Measurements from ENCODE around the gene FXYD6.
"Not testable (repeated sequence)": the region's sequence is repeated elsewhere in the genome, so short reads cannot be mapped to it uniquely, and the experiment has no call there.

FXYD6 gene

GRCh38 chr11:117869604-117870003, 6.9 kb downstream of the FXYD6 start:
- no peak for DNase-seq (ENCODE audit: low read depth in 2 of 2)

- DNase-seq (ENCODE audit: low read depth in 2 of 2), result no peak
These were observed 7.5 kb downstream of the FXYD6 start for GRCh38 chr11:117868815-117869561.

- no peak for DNase-seq (ENCODE audit: low read depth in 2 of 2)
These were observed 8.4 kb downstream of the FXYD6 start for GRCh38 chr11:117868088-117868487.

GRCh38 chr11:117866526-117866925, 9.9 kb downstream of the FXYD6 start:
- no peak for DNase-seq (ENCODE audit: low read depth in 2 of 2)

- not testable (repeated sequence) for DNase-seq (ENCODE audit: low read depth in 2 of 2)
These were observed 10.9 kb downstream of the FXYD6 start for GRCh38 chr11:117865546-117865945.

- no peak for DNase-seq (ENCODE audit: low read depth in 2 of 2)
These were observed 13.1 kb downstream of the FXYD6 start for GRCh38 chr11:117863383-117863782.

- DNase-seq (ENCODE audit: low read depth in 2 of 2), result no peak
These were observed 13.7 kb downstream of the FXYD6 start for GRCh38 chr11:117862753-117863152.

- no peak for DNase-seq (ENCODE audit: low read depth in 2 of 2)
These were observed 14.3 kb downstream of the FXYD6 start for GRCh38 chr11:117862019-117862725.

- DNase-seq (ENCODE audit: low read depth in 2 of 2), result no peak
These were observed 15.1 kb downstream of the FXYD6 start for GRCh38 chr11:117861151-117862018.

GRCh38 chr11:117860139-117860538, 16.3 kb downstream of the FXYD6 start:
- DNase-seq (ENCODE audit: low read depth in 2 of 2), result no peak

GRCh38 chr11:117859488-117860112, 16.9 kb downstream of the FXYD6 start:
- no peak for DNase-seq (ENCODE audit: low read depth in 2 of 2)

- no peak for DNase-seq (ENCODE audit: low read depth in 2 of 2)
These were observed 17.4 kb downstream of the FXYD6 start for GRCh38 chr11:117859061-117859460.

- no peak for DNase-seq (ENCODE audit: low read depth in 2 of 2)
These were observed 18.6 kb downstream of the FXYD6 start for GRCh38 chr11:117857734-117858414.

GRCh38 chr11:117855912-117856651, 20.4 kb downstream of the FXYD6 start:
- no peak for DNase-seq (ENCODE audit: low read depth in 2 of 2)

- DNase-seq (ENCODE audit: low read depth in 2 of 2), result no peak
These were observed 21.1 kb downstream of the FXYD6 start for GRCh38 chr11:117855186-117855845.

- DNase-seq (ENCODE audit: low read depth in 2 of 2), result no peak
These were observed 24.1 kb downstream of the FXYD6 start for GRCh38 chr11:117852309-117852708.

- no peak for DNase-seq (ENCODE audit: low read depth in 2 of 2)
These were observed 24.6 kb downstream of the FXYD6 start for GRCh38 chr11:117851852-117852251.

- DNase-seq (ENCODE audit: low read depth in 2 of 2), result peak in 1 of 2 experiments; percentile 24
These were observed 25.4 kb downstream of the FXYD6 start for GRCh38 chr11:117851106-117851505.

GRCh38 chr11:117849781-117850414, 26.6 kb downstream of the FXYD6 start:
- DNase-seq (ENCODE audit: low read depth in 2 of 2), result no peak

Measured in fibroblast of skin of left biceps (primary cell).